HEK293 (cell line): Measurements from ENCODE around the gene GET3.

Experiments used
- HIC1 ChIP-seq: fragments of 450-650 bp; formaldehyde crosslinking; IDR thresholded peaks from 2 replicates; pipeline ENCODE4 v1.5.1; 2016; ENCODE audit warnings: missing biosample characterization, missing genetic modification characterization
- HOXA7 ChIP-seq: sonication (generic); formaldehyde crosslinking; IDR thresholded peaks from 2 replicates; pipeline ENCODE4 v1.8.1; 2022; ENCODE audit warnings: missing genetic modification reagents, borderline replicate concordance
- KLF16 ChIP-seq: fragments of 450-650 bp; formaldehyde crosslinking; IDR thresholded peaks from 2 replicates; pipeline ENCODE4 v1.5.1; 2017; ENCODE audit warnings: missing biosample characterization, missing genetic modification characterization
- KLF7 ChIP-seq: fragments of 450-650 bp; formaldehyde crosslinking; IDR thresholded peaks from 2 replicates; pipeline ENCODE4 v1.5.1; 2016; ENCODE audit warnings: missing biosample characterization, missing genetic modification characterization, borderline replicate concordance
- KLF8 ChIP-seq: fragments of 450-650 bp; formaldehyde crosslinking; IDR thresholded peaks from 2 replicates; pipeline ENCODE4 v1.5.1; 2016; ENCODE audit warnings: missing biosample characterization, missing genetic modification characterization
- MEIS1 ChIP-seq: sonication (generic); formaldehyde crosslinking; IDR thresholded peaks from 2 replicates; pipeline ENCODE4 v1.8.1; 2022; ENCODE audit warnings: missing genetic modification reagents, mild to moderate bottlenecking, borderline replicate concordance
- OVOL3 ChIP-seq: fragments of 450-650 bp; formaldehyde crosslinking; IDR thresholded peaks from 2 replicates; pipeline ENCODE4 v1.5.1; 2016; ENCODE audit warnings: missing biosample characterization, missing genetic modification characterization
- PRDM4 ChIP-seq: fragments of 450-650 bp; formaldehyde crosslinking; IDR thresholded peaks from 2 replicates; pipeline ENCODE4 v1.5.1; 2017; ENCODE audit warnings: missing biosample characterization, missing genetic modification characterization
- TSHZ1 ChIP-seq: fragments of 450-650 bp; formaldehyde crosslinking; IDR thresholded peaks from 2 replicates; pipeline ENCODE4 v1.5.1; 2016; ENCODE audit warnings: missing biosample characterization, missing genetic modification characterization, borderline replicate concordance
- ZBTB11 ChIP-seq: fragments of 450-650 bp; formaldehyde crosslinking; conservative IDR thresholded peaks from 2 replicates; pipeline ENCODE4 v1.5.1; 2016; ENCODE audit warnings: low read depth, missing biosample characterization, missing genetic modification characterization
- ZBTB7A ChIP-seq: fragments of 450-650 bp; formaldehyde crosslinking; IDR thresholded peaks from 2 replicates; pipeline ENCODE4 v1.5.1; 2016; ENCODE audit warnings: low read depth, missing biosample characterization, missing genetic modification characterization
- ZFHX2 ChIP-seq: fragments of 450-650 bp; formaldehyde crosslinking; conservative IDR thresholded peaks from 2 replicates; pipeline ENCODE4 v1.5.1; 2016; ENCODE audit warnings: missing biosample characterization, missing genetic modification characterization
- ZNF169 ChIP-seq: fragments of 450-650 bp; formaldehyde crosslinking; IDR thresholded peaks from 2 replicates; pipeline ENCODE4 v1.5.1; 2016; ENCODE audit warnings: missing biosample characterization, missing genetic modification characterization
- ZNF174 ChIP-seq: fragments of 450-650 bp; formaldehyde crosslinking; IDR thresholded peaks from 2 replicates; pipeline ENCODE4 v1.5.0; 2017; ENCODE audit warnings: missing biosample characterization, mild to moderate bottlenecking, missing genetic modification characterization
- ZNF175 ChIP-seq: fragments of 450-650 bp; formaldehyde crosslinking; IDR thresholded peaks from 2 replicates; pipeline ENCODE4 v1.5.1; 2016; ENCODE audit warnings: missing biosample characterization, missing genetic modification characterization
- ZNF184 ChIP-seq: fragments of 450-650 bp; IDR thresholded peaks from 2 replicates; pipeline ENCODE4 v1.5.1; 2018; ENCODE audit warnings: missing biosample characterization, mild to moderate bottlenecking, missing genetic modification characterization
- ZNF19 ChIP-seq: fragments of 450-650 bp; formaldehyde crosslinking; IDR thresholded peaks from 2 replicates; pipeline ENCODE4; 2016; ENCODE audit warnings: missing biosample characterization, missing genetic modification characterization, low read depth
- ZNF2 ChIP-seq: fragments of 450-650 bp; formaldehyde crosslinking; IDR thresholded peaks from 2 replicates; pipeline ENCODE4 v1.5.1; 2016; ENCODE audit warnings: missing biosample characterization, missing genetic modification characterization
- ZNF211 ChIP-seq: fragments of 450-650 bp; formaldehyde crosslinking; IDR thresholded peaks from 2 replicates; pipeline ENCODE4 v1.5.1; 2016; ENCODE audit warnings: low read depth, missing biosample characterization, missing genetic modification characterization
- ZNF324 ChIP-seq: fragments of 450-650 bp; formaldehyde crosslinking; IDR thresholded peaks from 2 replicates; pipeline ENCODE4 v1.5.1; 2016; ENCODE audit warnings: missing biosample characterization, missing genetic modification characterization
- ZNF426 ChIP-seq: fragments of 450-650 bp; formaldehyde crosslinking; IDR thresholded peaks from 2 replicates; pipeline ENCODE4 v1.5.1; 2017; ENCODE audit warnings: missing biosample characterization, missing genetic modification characterization, mild to moderate bottlenecking, inconsistent platforms, moderate library complexity
- ZNF433 ChIP-seq: fragments of 450-650 bp; formaldehyde crosslinking; IDR thresholded peaks from 2 replicates; pipeline ENCODE4 v1.5.1; 2016; ENCODE audit warnings: missing biosample characterization, missing genetic modification characterization, low read depth
- ZNF501 ChIP-seq: fragments of 450-650 bp; formaldehyde crosslinking; IDR thresholded peaks from 2 replicates; pipeline ENCODE4 v1.5.1; 2016; ENCODE audit warnings: missing biosample characterization, missing genetic modification characterization
- ZNF571 ChIP-seq: fragments of 450-650 bp; formaldehyde crosslinking; IDR thresholded peaks from 2 replicates; pipeline ENCODE4 v1.5.0; 2017; ENCODE audit warnings: missing biosample characterization, missing genetic modification characterization
- ZNF610 ChIP-seq: fragments of 450-650 bp; formaldehyde crosslinking; IDR thresholded peaks from 2 replicates; pipeline ENCODE4 v1.5.1; 2016; ENCODE audit warnings: missing biosample characterization, missing genetic modification characterization, borderline replicate concordance
- ZNF626 ChIP-seq: fragments of 450-650 bp; sonication (Bioruptor Pico); formaldehyde crosslinking; IDR thresholded peaks from 2 replicates; pipeline ENCODE4 v1.5.1; 2018; ENCODE audit warnings: missing biosample characterization, missing genetic modification characterization, inconsistent platforms
- ZNF792 ChIP-seq: fragments of 450-650 bp; formaldehyde crosslinking; IDR thresholded peaks from 2 replicates; pipeline ENCODE4 v1.5.1; 2016; ENCODE audit warnings: missing biosample characterization, missing genetic modification characterization
- ZSCAN30 ChIP-seq: fragments of 450-650 bp; IDR thresholded peaks from 2 replicates; pipeline ENCODE4 v1.5.1; 2018; ENCODE audit warnings: missing biosample characterization, mild to moderate bottlenecking, missing genetic modification characterization, moderate library complexity

Gene GET3

GRCh38 chr19:12782424-12783290, 45.4 kb downstream of the GET3 start (continued):
- no peak; the same call in 1 of the 2 replicates for TF ChIP-seq PRDM4 (tag by site-specific recombination)
- TF ChIP-seq ZNF433 (tag by site-specific recombination), result no peak
- TF ChIP-seq ZFHX2 (tag by site-specific recombination), result peak; percentile 99
- no peak for TF ChIP-seq OVOL3 (tag by site-specific recombination)
- no peak for TF ChIP-seq HOXA7 (CRISPR knock-in tag)
- TF ChIP-seq ZNF610 (tag by site-specific recombination), result 0 out of 2 replicates have a peak, but pooled peaks have one; percentile 30
- no peak for TF ChIP-seq ZNF174 (tag by site-specific recombination)
- TF ChIP-seq HIC1, result peak; percentile 45
- TF ChIP-seq ZNF184 (tag by site-specific recombination), result no peak
- no peak for TF ChIP-seq ZNF501
- TF ChIP-seq ZBTB7A (tag by site-specific recombination), result peak; percentile 95
- TF ChIP-seq ZNF211, result no peak
- no peak for TF ChIP-seq ZNF792
- no peak for TF ChIP-seq ZNF175 (tag by site-specific recombination)
- no peak; the same call in none of the 2 replicates for TF ChIP-seq KLF7 (tag by site-specific recombination)
- peak; percentile 79; the same call in 1 of the 2 replicates for TF ChIP-seq ZNF2 (tag by site-specific recombination)
- no peak for TF ChIP-seq ZNF571
- no peak for TF ChIP-seq ZNF169
- TF ChIP-seq ZBTB11, result no peak
- no peak for TF ChIP-seq ZNF19 (tag by site-specific recombination)
- 0 out of 2 replicates have a peak, but pooled peaks have one; percentile 20 for TF ChIP-seq TSHZ1
- TF ChIP-seq ZNF626 (tag by site-specific recombination), result no peak
- no peak for TF ChIP-seq MEIS1
- 0 out of 2 replicates have a peak, but pooled peaks have one; percentile 24 for TF ChIP-seq ZNF324
- peak; percentile 84 for TF ChIP-seq KLF8 (tag by site-specific recombination)
- TF ChIP-seq ZSCAN30 (tag by site-specific recombination), result peak; percentile 89
- TF ChIP-seq KLF16 (tag by site-specific recombination), result peak; percentile 66
- no peak for TF ChIP-seq ZNF426
